HG03439 (cell line): ENCODE results near the gene CLEC16A.
A peak's percentile ranks its signal among the peaks of the same experiment; 100 is the strongest.

Source experiments
- ATAC-seq: cut with Tn5 transposase; IDR thresholded peaks from one replicate; pipeline ENCODE4 v1.9.1; 2021; ENCODE audit warnings: mild to moderate bottlenecking, moderate library complexity; ENCODE audit not compliant: unreplicated experiment

Gene CLEC16A

DNA sequence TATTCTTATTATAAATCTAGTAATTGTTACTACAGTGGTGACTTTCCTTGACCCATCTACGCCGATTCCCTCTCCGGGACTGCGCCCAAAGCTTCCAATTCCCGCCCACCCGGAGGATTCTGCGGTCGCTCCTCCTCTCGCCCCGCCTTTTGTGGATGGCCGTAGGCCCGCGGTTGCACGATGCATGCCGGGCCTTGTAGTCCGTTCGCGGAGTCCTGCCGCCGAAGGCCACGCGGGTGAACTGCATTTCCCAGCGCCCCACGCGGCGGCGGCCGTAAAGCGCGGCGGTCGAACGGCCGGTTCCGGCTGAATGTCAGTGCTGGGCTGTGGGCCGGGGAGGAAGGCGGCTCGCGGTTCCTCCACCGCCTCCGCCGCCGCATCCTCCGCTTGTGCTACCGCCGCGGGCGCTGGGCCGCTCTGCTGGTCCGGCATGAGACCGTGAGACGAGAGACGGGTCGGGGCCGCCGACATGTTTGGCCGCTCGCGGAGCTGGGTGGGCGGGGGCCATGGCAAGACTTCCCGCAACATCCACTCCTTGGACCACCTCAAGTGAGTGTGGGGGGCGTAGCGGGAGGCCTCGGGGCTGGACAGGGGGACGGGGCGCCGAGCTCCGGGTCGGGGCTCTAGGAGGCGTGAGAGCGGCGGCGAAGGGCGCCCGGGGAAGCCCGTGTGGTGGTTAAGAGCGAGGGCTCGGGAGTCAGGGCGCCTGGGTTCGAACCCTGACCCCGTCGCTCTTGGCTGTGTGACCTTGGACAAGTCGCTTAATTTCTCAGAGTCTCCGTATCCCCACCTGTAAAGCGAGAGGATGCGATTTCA lies at the start of gene CLEC16A:
TSS of gene CLEC16A (plus strand) at position 316 of the 816 bp plus-strand sequence. CDS start at position 470, 154 bp downstream.
- ATAC-seq, result peak; percentile 67

GRCh38 chr16:10895053-10895946 lies 49.1 kb upstream of the CLEC16A start:
- ATAC-seq, result no peak

DNA sequence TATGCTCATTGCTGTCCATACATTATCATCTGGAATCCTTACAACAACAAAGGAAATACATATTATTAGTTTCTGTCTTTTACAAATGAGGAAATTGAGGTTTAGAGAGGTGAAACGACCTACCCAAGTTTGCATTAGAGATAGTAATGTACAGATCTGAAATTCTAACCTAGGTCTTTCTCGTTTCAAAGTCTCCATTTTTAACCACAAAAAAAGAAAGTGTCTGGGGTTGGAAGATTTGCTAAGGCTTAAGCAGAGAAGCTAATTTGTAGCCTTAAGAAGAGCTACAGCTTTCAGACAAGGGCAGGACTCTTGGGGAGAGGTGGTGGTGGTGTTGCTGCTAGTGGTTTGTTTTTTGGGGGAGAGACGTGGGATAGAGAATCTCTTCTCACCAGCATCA lies 48.2 kb upstream of the CLEC16A start:
- no peak for ATAC-seq

DNA sequence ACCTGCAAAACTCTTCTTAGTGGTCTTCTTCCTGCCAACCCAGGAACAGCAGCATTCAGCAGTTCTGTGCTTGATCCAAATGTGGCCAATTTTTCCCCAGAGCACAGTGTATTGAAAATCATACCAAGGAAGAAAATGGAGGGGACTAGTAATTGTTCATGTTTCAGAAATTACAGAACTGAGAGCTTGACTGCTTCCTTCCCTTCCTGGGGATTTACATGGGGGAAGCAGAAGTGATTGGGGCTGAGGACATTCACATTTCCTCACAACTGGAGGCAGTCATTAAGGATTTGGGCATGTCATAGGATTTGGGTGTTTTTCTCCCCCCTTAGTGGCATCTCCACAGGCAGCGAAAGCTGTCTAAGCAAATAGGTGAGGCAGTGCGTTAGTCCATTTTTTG lies 47.6 kb upstream of the CLEC16A start:
- ATAC-seq, result no peak

DNA sequence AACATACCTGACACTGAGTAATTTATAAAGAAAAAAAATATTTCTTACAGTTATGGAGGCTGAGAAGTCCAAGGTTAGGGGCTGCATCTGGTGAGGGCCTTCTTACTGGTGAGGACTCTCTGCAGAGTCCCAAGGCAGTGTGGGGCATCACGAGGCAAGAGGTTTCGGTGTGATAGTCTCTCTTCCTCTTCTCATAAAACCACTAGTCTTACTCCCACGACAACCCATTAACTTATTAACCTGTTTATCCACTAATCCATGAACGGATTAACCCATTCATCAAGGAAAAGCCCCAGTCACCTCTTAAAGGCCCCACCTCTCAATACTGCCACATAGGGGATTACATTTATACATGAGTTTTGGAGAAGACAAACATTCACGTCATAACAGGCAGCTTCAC lies 47.2 kb upstream of the CLEC16A start:
- ATAC-seq, result no peak

DNA sequence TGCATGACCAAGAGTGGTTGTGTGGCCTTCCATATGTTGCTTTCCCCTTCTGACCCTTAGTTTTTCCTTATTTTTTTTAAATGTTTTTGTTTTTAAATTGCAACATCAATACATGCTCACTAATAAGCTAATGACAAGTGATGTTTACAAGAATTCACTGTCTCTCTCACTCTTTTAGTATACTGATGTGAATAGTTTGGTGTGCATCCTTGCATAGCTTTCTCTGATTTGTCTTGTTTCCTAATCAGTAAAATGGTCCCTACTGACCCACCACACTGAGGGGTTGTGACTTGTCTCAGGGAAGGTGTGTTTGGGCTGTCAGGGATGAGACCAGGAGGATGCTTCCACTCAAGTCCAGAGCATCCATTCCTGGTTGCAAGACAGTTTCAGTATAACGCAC lies 41.4 kb upstream of the CLEC16A start:
- no peak for ATAC-seq

DNA sequence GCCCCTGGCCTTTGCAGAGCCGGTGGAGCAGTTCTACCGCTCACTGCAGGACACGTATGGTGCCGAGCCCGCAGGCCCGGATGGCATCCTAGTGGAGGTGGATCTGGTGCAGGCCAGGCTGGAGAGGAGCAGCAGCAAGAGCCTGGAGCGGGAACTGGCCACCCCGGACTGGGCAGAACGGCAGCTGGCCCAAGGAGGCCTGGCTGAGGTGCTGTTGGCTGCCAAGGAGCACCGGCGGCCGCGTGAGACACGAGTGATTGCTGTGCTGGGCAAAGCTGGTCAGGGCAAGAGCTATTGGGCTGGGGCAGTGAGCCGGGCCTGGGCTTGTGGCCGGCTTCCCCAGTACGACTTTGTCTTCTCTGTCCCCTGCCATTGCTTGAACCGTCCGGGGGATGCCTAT lies 37.9 kb upstream of the CLEC16A start:
- no peak for ATAC-seq

DNA sequence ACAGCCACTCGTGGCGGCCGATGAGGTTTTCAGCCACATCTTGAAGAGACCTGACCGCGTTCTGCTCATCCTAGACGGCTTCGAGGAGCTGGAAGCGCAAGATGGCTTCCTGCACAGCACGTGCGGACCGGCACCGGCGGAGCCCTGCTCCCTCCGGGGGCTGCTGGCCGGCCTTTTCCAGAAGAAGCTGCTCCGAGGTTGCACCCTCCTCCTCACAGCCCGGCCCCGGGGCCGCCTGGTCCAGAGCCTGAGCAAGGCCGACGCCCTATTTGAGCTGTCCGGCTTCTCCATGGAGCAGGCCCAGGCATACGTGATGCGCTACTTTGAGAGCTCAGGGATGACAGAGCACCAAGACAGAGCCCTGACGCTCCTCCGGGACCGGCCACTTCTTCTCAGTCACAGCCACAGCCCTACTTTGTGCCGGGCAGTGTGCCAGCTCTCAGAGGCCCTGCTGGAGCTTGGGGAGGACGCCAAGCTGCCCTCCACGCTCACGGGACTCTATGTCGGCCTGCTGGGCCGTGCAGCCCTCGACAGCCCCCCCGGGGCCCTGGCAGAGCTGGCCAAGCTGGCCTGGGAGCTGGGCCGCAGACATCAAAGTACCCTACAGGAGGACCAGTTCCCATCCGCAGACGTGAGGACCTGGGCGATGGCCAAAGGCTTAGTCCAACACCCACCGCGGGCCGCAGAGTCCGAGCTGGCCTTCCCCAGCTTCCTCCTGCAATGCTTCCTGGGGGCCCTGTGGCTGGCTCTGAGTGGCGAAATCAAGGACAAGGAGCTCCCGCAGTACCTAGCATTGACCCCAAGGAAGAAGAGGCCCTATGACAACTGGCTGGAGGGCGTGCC lies 37.2 kb upstream of the CLEC16A start:
- no peak for ATAC-seq

GRCh38 chr16:10907757-10908045 lies 36.7 kb upstream of the CLEC16A start:
- ATAC-seq, result no peak

GRCh38 chr16:10911267-10911666 lies 33.1 kb upstream of the CLEC16A start:
- no peak for ATAC-seq

DNA sequence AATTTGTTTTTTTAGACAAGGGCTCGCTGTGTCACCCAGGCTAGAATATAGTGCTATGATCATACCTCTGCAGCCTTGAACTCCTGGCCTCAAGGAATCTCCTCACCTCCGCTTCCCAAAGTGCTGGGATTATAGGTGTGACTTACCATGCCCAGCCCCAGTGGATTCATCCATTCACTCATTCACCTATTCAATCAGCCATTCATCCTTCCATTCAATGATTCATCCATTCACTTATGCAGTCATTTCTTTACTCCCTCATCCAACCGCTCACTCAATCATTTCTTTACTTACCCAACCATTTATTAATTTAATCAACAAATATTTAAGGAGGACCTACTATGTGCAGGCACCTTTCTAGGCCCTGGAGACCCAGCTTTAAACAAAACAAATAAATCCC lies 27.8 kb upstream of the CLEC16A start:
- no peak for ATAC-seq

- ATAC-seq, result no peak
Measured at GRCh38 chr16:10918294-10919002, 25.9 kb upstream of the CLEC16A start.

DNA sequence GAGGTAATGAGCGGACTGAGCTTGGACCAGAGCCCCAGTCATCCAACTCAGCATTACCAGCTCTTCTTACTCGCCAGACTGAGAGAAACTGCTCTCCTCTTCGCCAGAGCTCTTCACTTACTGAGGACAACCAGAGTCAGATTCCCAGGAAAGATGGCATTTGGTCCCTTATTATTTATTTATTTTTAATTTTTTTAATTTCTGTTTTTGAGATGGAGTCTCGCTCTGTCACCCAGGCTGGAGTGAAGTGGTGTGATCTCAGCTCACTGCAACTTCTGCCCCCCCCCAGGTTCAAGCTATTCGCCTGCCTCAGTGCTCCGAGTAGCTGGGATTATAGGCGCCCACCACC lies 25.4 kb upstream of the CLEC16A start:
- ATAC-seq, result no peak

DNA sequence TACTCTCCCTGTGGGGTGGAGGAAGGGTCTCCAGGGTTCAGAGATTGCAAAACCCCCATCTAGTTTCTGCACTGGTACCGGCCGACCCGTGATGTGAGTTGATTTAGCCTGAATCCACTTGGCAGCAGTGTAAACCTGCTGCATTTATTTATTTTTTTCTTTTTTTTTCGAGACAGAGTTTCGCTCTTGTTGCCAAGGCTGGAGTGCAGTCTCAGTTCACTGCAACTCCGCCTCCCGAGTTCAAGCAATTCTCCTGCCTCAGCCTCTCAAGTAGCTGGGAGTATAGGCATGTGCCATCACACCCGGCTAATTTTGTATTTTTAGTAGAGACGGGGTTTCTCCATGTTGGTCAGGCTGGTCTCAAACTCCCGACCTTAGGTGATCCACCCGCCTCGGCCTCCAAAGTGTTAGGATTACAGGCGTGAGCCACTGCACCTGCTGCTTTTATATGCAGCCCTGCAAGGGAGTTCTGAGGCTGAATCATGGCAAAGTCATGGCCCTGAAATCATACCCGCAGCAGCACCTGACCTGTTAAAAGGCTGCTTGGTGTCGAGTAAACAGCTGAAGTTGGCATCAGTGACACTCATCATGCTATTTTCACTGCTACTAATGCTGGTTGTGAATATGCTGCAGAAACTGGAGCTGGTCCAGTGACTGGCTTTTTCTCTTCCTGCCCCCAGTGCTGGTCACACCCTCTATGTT lies 23.5 kb upstream of the CLEC16A start:
- no peak for ATAC-seq

- ATAC-seq, result no peak
Measured at GRCh38 chr16:10921536-10922327, 22.6 kb upstream of the CLEC16A start.

GRCh38 chr16:10922328-10923145 lies 21.8 kb upstream of the CLEC16A start:
- no peak for ATAC-seq

GRCh38 chr16:10923146-10923649 lies 21.2 kb upstream of the CLEC16A start:
- no peak for ATAC-seq

DNA sequence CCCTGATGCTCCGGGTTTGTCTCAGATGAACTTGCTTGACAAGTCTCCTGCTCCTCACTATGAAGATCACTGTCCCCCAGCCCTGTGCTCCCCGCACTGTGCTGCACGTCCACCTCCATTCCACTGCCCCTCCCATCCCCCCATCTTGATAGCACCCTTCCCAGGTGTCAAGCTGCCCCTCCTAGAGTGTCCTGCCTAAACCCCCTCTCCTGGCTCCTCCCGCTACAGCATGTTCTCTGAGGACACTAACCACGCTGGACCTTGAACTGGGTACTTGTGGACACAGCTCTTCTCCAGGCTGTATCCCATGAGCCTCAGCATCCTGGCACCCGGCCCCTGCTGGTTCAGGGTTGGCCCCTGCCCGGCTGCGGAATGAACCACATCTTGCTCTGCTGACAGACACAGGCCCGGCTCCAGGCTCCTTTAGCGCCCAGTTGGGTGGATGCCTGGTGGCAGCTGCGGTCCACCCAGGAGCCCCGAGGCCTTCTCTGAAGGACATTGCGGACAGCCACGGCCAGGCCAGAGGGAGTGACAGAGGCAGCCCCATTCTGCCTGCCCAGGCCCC lies 20.6 kb upstream of the CLEC16A start:
- no peak for ATAC-seq
